ENCODE measurements around the gene PCLO. TPM values are rescaled to one million over a fixed set of nuclear protein-coding genes. Genes with fewer than 3 reads are reported as not detected.

Gene PCLO
- total and polyA plus RNA-seq, 2 of the 8 experiments (the other 6 are each of a cell fraction or from before 2014, with no cell fraction given): 1.5 to 3.2 TPM

DNA sequence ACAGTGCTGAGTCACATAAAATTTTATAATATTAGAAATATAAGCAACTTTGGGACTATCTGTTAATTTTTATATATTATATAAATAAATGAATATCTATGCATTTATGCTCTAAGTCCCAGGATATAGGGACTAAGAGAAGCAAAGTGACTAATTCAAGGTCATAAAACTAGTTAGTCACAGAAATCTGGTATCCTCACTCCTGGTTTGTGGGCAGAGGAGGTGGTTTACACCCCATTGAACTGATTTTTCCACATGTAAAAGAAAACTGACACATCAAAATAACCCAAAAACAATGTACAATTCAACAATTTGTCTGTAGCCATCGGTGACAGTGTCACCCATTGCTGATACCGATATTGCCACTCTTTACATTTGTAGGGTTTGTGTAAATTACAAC is 3.0 kb downstream of the PCLO start:
- no peak for FAIRE-seq
- WGBS, 2 experiments (ENCODE audit: extremely low coverage in 1 of 2, insufficient coverage in 1 of 2, insufficient read length in 1 of 2, insufficient replicate concordance in 2 of 2, low coverage in 1 of 2, low lambda C conversion rate in 2 of 2, missing lambda C conversion rate in 1 of 2): 97% methylated on average over 2 of the region's 2 CpGs; no CpG with 5 or more reads in 1 of the 2 experiments

More for the DNA sequence above, 3.0 kb downstream of the PCLO start:
- no peak overlapping the region for H3K56ac ChIP-seq (replicated peaks; ENCODE audit: insufficient read length, low read depth, low read length)
- H2AK5ac ChIP-seq (ENCODE audit: low read depth, low read length): no peak overlapping the region
- no peak overlapping the region for H3K23ac ChIP-seq (ENCODE audit: insufficient read length)
- TF ChIP-seq KDM4A (IDR thresholded peaks at IDR 0.05; ENCODE audit: low read depth, low read length, severe bottlenecking) (no peak), EGR1 (IDR thresholded peaks at IDR 0.05; ENCODE audit: borderline replicate concordance, low read depth, low read length) (no peak), TEAD4 (IDR thresholded peaks at IDR 0.05; ENCODE audit: low read depth, low read length) (no peak), SIRT6 (IDR thresholded peaks at IDR 0.05; ENCODE audit: low read length) (no peak), NANOG (IDR thresholded peaks at IDR 0.05; ENCODE audit: insufficient read depth, low read depth, low read length, poor library complexity, severe bottlenecking) (no peak), HDAC6 (IDR thresholded peaks at IDR 0.05; ENCODE audit: low read depth, low read length) (no peak), EP300 (IDR thresholded peaks at IDR 0.05; ENCODE audit: borderline replicate concordance in 1 of 2, low read depth in 2 of 2, low read length in 2 of 2) (no peak), CBX5 (IDR thresholded peaks at IDR 0.05; ENCODE audit: low read depth, low read length) (no peak), CHD2 (IDR thresholded peaks at IDR 0.05; ENCODE audit: low read length) (no peak), BACH1 (IDR thresholded peaks at IDR 0.05; ENCODE audit: low read length) (no peak), RNF2 (IDR thresholded peaks at IDR 0.05; ENCODE audit: borderline replicate concordance, low read depth, low read length, missing control alignments, poor library complexity, severe bottlenecking) (no peak)
- H3K4ac ChIP-seq (replicated peaks; ENCODE audit: insufficient read length, low read depth, low read length): no peak overlapping the region
- H3K79me2 ChIP-seq (ENCODE audit: control insufficient read depth in 1 of 2, insufficient read depth in 2 of 2, low read length in 2 of 2): no peaks in the 10 kb centered on the region
- no peak overlapping the region for H3K4me2 ChIP-seq (ENCODE audit: insufficient read depth in 1 of 2, low read depth in 2 of 2, low read length in 2 of 2)
- H2BK15ac ChIP-seq (ENCODE audit: low read length): no peak overlapping the region
- no peak overlapping the region for H4K8ac ChIP-seq (ENCODE audit: extremely low read depth, insufficient read depth, low read length)
- no peak for DNase-seq (ENCODE audit: low read depth in 1 of 2, low spot score in 2 of 2)
- no peak overlapping the region for H3K14ac ChIP-seq (ENCODE audit: insufficient read length)
- H3K9ac ChIP-seq (replicated peaks in 1 of 4; ENCODE audit: extremely low read depth in 1 of 4, low read depth in 3 of 4, low read length in 3 of 4): no peak overlapping the region
- H3K27ac ChIP-seq (ENCODE audit: low read depth, low read length): no peak overlapping the region
- H4K20me1 ChIP-seq (replicated peaks in 1 of 2; ENCODE audit: control insufficient read depth in 1 of 2, insufficient read depth in 2 of 2, low read length in 2 of 2): peaks cover 0 to 1% of the 10 kb centered on the region in 2 experiments
- H3K23me2 ChIP-seq (ENCODE audit: low read depth, low read length): peaks cover 7% of the 10 kb centered on the region; the same call in 1 of the 2 replicates
- H2BK20ac ChIP-seq (ENCODE audit: low read length): no peak overlapping the region
- H2BK120ac ChIP-seq (replicated peaks; ENCODE audit: low read depth, low read length): no peak overlapping the region
- H2BK12ac ChIP-seq (ENCODE audit: low read depth, low read length): no peak overlapping the region
- H2BK5ac ChIP-seq (ENCODE audit: low read depth, low read length): no peak overlapping the region
- no peak overlapping the region for H3K4me3 ChIP-seq (ENCODE audit: extremely low read depth in 1 of 4, insufficient read depth in 2 of 4, low read depth in 3 of 4, low read length in 4 of 4)
- no peaks in the 10 kb centered on the region for H3K79me1 ChIP-seq (ENCODE audit: low read depth, low read length)
- H3K27me3 ChIP-seq (replicated peaks in 1 of 4; ENCODE audit: control insufficient read depth in 3 of 4, extremely low read depth in 1 of 4, insufficient read depth in 3 of 4, low read length in 3 of 4): no peaks in the 10 kb centered on the region
- no peak overlapping the region for H4K91ac ChIP-seq (replicated peaks; ENCODE audit: insufficient read length, low read length)
- CTCF ChIA-PET (ENCODE audit: partially characterized antibody): no interaction called here
- no peaks in the 10 kb centered on the region for H3K9me3 ChIP-seq (ENCODE audit: insufficient read depth in 2 of 2, low read depth in 1 of 2, low read length in 1 of 2)
- no peak overlapping the region for H2AFZ ChIP-seq (ENCODE audit: low read length)
- H3K4me1 ChIP-seq (replicated peaks in 1 of 4; ENCODE audit: control insufficient read depth in 3 of 4, insufficient read depth in 4 of 4, low read length in 3 of 4): peaks cover 0 to 3% (median 0%) of the 10 kb centered on the region in 4 experiments; a peak in 3 of 7 replicates
- POLR2A ChIA-PET (ENCODE audit: partially characterized antibody): no interaction called here
- 0 out of 8 replicates have a peak, but pooled peaks cover 0 to under 1% (median 0%) of the 10 kb centered on the region in 4 experiments for H3K36me3 ChIP-seq (ENCODE audit: control insufficient read depth in 2 of 4, insufficient read depth in 4 of 4, low read length in 3 of 4)
- no peak overlapping the region for H3K18ac ChIP-seq (ENCODE audit: extremely low read depth, low read length)
- no peak overlapping the region for H4K5ac ChIP-seq (ENCODE audit: insufficient read length, low read depth, low read length)
